NCI-H2107 treated with DMSO at 0.1 percent for 48 hours (cell line): ENCODE measurements around the gene MEIS1.

ENCODE experiments used
- DNase-seq: peaks from one replicate; lab custom pipeline; 2025; ENCODE audit not compliant: unreplicated experiment; lab: John Stamatoyannopoulos, UW

MEIS1 gene

GRCh38 chr2:66498289-66498975, 63.5 kb downstream of the MEIS1 start:
- no peak for DNase-seq

- no peak for DNase-seq
Observed at GRCh38 chr2:66501267-66501666, 66.3 kb downstream of the MEIS1 start.

DNA sequence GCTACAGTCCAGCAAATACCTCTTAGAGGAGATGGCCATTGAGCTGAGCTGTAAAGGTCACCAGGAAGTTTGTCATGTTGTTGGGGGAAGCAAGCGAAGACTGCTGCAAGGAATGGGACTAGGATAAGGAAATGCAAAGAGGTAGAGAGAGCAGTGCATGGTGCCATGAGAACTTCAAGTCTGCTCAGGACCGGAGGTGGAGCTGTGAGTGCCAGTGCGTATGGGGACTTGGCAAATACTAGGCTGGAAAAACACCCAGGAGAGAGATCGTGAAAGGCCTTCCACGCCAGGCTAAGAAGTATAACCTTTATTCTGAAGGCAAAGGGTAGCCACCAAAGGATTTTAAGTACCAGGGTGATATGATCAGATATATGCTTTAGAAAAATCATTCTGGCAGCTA, 71.3 kb downstream of the MEIS1 start:
- no peak for DNase-seq

DNA sequence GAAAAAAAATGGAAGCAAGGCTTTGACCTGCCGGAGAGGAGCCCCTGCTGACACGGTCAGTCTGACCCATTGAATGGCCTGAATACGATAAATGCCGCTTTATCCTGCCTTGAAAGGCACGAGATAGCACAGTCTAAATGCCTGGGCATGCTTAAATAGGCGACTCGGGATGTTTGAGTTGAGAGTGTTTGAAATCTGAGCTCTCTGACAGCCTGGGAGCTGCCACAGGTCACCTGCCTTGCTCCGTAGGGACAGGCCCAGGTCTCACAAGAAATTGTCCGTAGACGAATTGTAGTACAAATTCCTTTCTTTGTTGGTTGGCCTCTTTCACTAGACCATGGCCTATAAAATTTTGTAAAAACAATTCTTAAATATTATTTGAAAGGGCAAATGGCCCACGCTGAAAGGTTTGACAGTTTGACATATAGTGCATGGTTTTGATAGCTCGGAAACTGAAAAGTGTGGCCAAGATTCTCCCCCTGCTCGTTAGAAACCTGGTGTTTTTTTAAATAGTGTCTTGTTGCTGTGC, 72.8 kb downstream of the MEIS1 start:
- no peak for DNase-seq

DNA sequence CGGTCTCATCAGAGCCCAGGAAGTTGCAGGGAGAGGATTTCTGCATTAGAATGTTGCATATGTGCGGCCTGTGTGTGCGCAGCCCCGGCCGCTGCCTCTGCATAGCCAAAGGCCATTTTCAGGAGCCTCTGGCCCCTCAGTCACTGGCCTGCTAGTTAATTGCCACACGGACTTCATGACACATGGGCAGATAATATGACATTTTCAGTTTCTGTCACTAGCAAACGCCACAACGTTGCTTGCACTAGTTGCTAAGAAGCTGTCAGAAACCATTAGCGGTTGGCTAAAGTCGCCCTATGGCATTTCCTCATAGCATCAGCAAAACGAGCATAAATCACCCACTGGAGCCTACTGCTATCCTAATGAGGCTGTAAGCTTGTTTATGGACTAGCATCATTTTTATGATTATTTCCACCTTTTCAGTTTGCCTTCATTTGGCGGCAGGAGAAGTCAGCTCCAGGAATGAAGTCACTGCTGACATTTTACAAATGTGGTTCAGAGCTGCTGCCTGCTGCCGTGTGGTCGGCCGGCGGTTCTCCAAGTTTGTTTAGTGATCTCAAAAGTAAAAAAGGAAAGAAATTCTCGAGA, 73.7 kb downstream of the MEIS1 start:
- DNase-seq: no peak

- no peak for DNase-seq
Observed at GRCh38 chr2:66509326-66509811, 74.4 kb downstream of the MEIS1 start.

- no peak for DNase-seq
Observed at GRCh38 chr2:66512626-66513025, 77.7 kb downstream of the MEIS1 start.

DNA sequence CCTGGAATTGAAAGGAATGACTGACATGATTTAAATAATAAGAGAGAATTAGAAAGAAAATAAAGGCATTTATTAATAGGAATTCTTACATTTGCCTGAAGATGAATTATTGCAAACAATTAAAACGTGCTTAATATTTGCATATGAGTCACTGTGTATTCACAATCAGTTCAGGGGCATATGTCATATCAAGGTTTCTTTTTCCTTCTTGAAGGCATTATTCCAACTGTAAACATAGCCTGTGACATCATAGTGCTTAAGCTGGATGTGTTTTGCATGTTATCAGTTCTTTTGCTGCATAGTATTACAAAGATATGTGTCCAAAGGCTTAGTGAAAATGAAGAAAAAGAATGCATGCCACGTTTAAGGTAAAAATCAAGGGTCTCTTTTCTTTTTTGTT, 80.8 kb downstream of the MEIS1 start:
- no peak for DNase-seq

DNA sequence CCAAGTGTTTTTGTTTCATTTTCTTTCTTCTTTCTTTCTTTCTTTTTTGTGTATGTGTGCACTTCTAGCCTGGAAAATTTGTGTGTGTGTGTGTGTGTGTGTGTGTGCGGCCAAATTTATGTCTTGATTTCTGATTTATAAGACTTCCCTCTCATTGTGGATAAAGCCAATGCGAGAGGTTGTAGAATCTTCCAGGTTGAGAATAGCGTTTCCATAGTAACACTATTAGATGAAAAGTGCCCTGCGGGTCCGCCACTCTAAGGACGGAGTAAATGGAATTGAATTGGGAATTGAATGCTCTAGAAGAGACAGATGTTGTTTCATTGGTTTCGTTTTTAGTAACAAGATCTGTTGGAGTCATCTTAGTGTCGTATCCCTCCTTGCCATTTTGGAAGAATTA, 81.6 kb downstream of the MEIS1 start:
- DNase-seq: no peak

GRCh38 chr2:66517772-66518171, 82.8 kb downstream of the MEIS1 start:
- DNase-seq: no peak

DNA sequence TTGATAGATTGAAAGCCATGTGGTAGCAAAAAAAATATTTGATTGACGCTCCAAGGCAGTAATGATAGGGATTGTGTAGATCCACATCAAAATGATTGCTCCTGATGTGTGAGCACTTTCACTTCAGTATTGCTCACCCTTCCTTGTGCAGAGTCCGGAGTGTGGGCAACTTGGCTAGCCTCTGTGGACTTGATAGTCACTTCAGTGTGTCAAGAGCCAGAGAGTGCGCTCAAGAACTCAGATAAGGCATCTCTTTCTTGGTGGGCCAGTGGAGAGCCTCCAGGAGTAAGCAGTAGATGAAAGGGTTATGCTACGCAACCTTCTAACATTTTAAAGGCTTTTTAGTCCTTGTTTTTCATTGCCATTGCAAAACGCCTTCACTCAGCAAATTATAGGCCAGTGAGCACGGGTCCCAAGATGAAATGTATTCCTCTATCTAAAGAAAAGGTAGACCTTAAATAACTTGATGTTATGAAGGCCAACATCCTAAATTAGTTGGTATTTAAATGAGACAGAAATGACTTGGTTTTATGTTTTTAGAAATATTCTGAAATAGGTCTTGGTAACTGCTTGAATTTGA, 84.4 kb downstream of the MEIS1 start:
- DNase-seq: no peak

DNA sequence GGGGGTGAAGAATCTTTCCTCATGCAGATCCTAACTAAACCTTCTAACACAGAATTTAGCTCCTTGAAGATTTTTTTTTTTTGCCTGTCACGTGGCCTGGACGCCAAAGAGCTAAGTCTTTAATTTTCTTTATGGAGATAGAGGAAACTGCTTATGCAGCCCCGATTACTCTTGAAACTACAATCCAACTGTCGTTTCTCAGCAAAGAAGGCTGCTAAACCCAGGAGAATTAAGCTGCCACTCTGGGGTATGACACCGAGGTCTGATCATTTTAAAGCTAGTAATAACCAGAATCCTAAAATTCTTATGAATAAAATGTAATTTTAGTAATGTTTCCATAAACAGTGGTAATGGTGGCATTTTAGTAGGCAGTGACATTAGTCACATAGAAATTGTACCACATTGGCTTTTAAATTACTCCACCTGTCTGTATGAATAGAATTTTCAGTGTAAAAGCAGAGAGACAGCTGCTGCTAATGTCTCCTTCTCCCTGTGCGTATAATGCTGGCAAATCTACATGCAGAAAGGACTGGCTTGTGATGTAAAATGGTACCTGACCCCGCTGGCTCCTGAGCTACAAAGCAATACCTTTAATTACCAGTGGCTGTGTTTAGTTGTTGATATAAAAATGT, 86.5 kb downstream of the MEIS1 start:
- DNase-seq: peak; percentile 16

- DNase-seq: no peak
Observed at GRCh38 chr2:66522611-66523376, 87.9 kb downstream of the MEIS1 start.

- DNase-seq: no peak
Observed at GRCh38 chr2:66523377-66523969, 88.5 kb downstream of the MEIS1 start.

DNA sequence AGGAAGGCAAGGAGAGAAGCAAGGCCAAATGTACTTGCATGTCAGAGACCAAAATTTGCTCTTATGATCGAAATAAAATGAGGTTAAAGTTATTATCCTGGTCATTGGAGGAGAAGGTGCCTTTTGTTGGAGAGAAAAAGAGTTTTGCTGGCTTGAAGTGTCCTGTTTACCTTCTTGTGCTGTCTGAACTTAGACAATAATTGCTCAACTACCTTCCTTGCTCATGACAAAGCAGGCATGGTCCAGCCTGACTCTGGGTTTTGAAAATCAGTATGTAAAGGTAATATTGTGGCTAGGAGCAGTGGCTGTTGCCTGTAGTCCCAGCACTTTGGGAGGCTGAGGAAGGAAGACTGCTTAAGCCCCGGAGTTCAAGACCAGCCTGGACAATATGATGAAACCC, 89.1 kb downstream of the MEIS1 start:
- no peak for DNase-seq

DNA sequence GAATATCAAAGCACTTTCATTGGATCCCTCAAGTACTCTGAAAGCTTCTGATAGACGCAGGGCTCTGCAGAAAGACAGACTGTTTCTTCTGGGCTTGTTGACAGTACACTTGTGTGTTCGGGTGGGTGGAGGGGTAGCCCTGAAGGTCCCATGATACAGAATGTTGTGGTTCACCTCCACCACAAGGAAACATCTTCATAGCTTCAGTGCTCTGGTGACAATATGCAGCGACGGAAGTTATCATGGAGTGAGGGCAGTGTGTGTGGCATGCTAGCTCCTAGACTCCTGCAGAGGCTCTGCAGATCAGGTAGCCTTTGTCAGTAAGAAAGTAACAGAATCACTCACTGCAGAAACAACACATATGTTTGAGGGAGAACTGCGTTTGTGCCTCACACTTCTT, 90.7 kb downstream of the MEIS1 start:
- DNase-seq: no peak

GRCh38 chr2:66526180-66526579, 91.3 kb downstream of the MEIS1 start:
- DNase-seq: no peak

DNA sequence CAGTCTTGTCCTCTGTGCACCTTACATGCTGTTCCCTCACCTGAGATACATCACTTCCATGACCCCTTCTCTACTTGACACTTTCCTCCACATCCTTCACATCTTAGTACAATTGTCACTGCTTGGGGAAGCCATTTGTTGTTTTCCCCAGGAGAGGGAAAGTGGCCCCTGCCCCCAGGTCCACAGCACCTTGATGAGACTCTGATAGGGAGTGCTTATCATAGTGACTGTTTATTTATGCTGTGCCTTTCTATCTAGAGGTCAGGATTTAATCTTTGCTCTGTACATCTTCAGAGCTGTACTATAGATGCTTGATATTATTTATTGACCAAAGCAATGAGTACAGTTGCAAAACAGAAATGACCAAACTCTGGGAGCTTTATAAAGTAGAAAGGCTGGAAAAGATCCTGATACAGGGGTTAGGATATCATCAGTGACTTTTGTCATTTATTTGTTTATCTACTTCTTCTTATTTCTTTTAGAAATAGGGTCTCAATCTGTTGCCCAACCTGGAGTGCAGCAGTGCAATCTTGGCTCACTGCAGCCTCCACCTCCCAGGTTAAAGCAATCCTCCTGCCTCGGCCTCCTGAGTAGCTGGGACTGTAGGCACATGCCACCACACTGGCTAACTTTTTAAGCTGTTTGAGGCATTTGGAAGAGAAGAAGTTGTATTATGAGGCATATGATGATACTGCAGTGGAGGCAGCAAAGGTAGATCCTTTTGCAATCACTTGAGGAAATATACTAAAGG, 94.2 kb downstream of the MEIS1 start:
- DNase-seq: no peak

GRCh38 chr2:66530651-66531050, 95.7 kb downstream of the MEIS1 start:
- DNase-seq: no peak

GRCh38 chr2:66531155-66531554, 96.2 kb downstream of the MEIS1 start:
- no peak for DNase-seq
